Keratinocyte (primary cell): ENCODE data around the gene DDX4. TPM values are rescaled to one million over a fixed set of nuclear protein-coding genes. Genes with fewer than 3 reads are reported as not detected.

Experiments
- DNase-seq: peaks from one replicate; pipeline ENCODE4 v3.0.0-alpha.2; 2011; ENCODE audit warnings: low read depth, missing footprints, low spot score
- FAIRE-seq: peaks from 2 replicates; lab custom pipeline; 2011; peaks lifted over from hg19 to GRCh38; lab: Jason Lieb, UNC
- H2AFZ ChIP-seq: 2 replicates; pipeline ENCODE4 v1.6.0; 2012; ENCODE audit warnings: low read length, control low read depth, inconsistent platforms; ENCODE audit not compliant: control insufficient read depth
- H3K27ac ChIP-seq: 2 replicates; pipeline ENCODE4 v1.5.1; 2011; ENCODE audit warnings: low read length; ENCODE audit not compliant: control insufficient read depth, insufficient read depth
- H3K27me3 ChIP-seq: 3 replicates; pipeline ENCODE4 v1.6.0; 2011; ENCODE audit warnings: low read length; ENCODE audit not compliant: control insufficient read depth, insufficient read depth; ENCODE audit errors: extremely low read depth
- H3K36me3 ChIP-seq, 2 experiments: 2 replicates in 1 of 2; 3 replicates in 1 of 2; pipeline ENCODE4 v1.5.1; 2011; ENCODE audit warnings: low read length in 2 of 2, mild to moderate bottlenecking in 1 of 2; ENCODE audit not compliant: control insufficient read depth in 2 of 2, insufficient read depth in 2 of 2; ENCODE audit errors: extremely low read depth in 1 of 2
- H3K4me1 ChIP-seq: 3 replicates; pipeline ENCODE4 v1.5.1; 2011; ENCODE audit warnings: low read length; ENCODE audit not compliant: control insufficient read depth, insufficient read depth; ENCODE audit errors: extremely low read depth
- H3K4me2 ChIP-seq: 3 replicates; pipeline ENCODE4 v1.6.0; 2011; ENCODE audit warnings: low read depth, low read length; ENCODE audit not compliant: control insufficient read depth, insufficient read depth; ENCODE audit errors: extremely low read depth
- H3K4me3 ChIP-seq, 3 experiments: fragments of 200-600 bp in 1 of 3; sonication (generic) in 1 of 3; 2 replicates in 2 of 3; 3 replicates in 1 of 3; pipeline ENCODE4 v1.5.1; 2011 to 2016; ENCODE audit warnings: low read length in 3 of 3, mild to moderate bottlenecking in 3 of 3, control low read depth in 2 of 3, inconsistent platforms in 1 of 3, low read depth in 1 of 3, mixed read lengths in 1 of 3, mixed run types in 1 of 3, moderate library complexity in 1 of 3; ENCODE audit not compliant: control insufficient read depth in 2 of 3, insufficient read depth in 2 of 3; ENCODE audit errors: extremely low read depth in 1 of 3
- H3K79me2 ChIP-seq: 2 replicates; pipeline ENCODE4 v1.6.0; 2012; ENCODE audit warnings: low read length; ENCODE audit not compliant: control insufficient read depth, insufficient read depth
- H3K9ac ChIP-seq: 3 replicates; pipeline ENCODE4 v1.6.0; 2011; ENCODE audit warnings: low read length; ENCODE audit not compliant: control insufficient read depth, insufficient read depth; ENCODE audit errors: extremely low read depth
- H3K9me1 ChIP-seq: 3 replicates; pipeline ENCODE4 v1.6.0; 2011; ENCODE audit warnings: low read length; ENCODE audit not compliant: control insufficient read depth, insufficient read depth; ENCODE audit errors: extremely low read depth
- H3K9me3 ChIP-seq: 2 replicates; pipeline ENCODE4 v1.5.1; 2012; ENCODE audit warnings: low read depth, low read length; ENCODE audit not compliant: control insufficient read depth
- H4K20me1 ChIP-seq: 3 replicates; pipeline ENCODE4 v1.6.0; 2011; ENCODE audit warnings: low read length; ENCODE audit not compliant: control insufficient read depth, insufficient read depth; ENCODE audit errors: extremely low read depth
- EZH2 ChIP-seq: IDR thresholded peaks from one replicate; pipeline ENCODE4 v1.6.1; 2012; ENCODE audit warnings: inconsistent platforms, mild to moderate bottlenecking, low read length, moderate library complexity
- dilution Hi-C: fragments of 300-500 bp; cut with MboI; formaldehyde crosslinking; loops from one replicate; pipeline ENCODE4 v1.7.0; 2020; ENCODE audit warnings: low sequenced_read_pairs; ENCODE audit not compliant: extremely low pct_ligation_motif_present
- polyA plus RNA-seq, 5 experiments: library from polyadenylated mRNA; depleted of rRNA in 3 of 5; stranded (reverse) in 3 of 5; stranded (forward) in 1 of 5; unstranded in 1 of 5; fragments of >200 nt; gene quantifications; 1 replicate in 1 of 5; 2 replicates in 3 of 5; 3 replicates in 1 of 5; pipeline versions ENCODE4 v1.2.1 to v1.2.3, GENCODE V29; 2011 to 2012; ENCODE audit warnings: missing spikeins in 2 of 5, low read depth in 1 of 5, low replicate concordance in 1 of 5
- TF ChIP-seq, protein P1 (sequence below), 3 experiments: IDR thresholded peaks in 1 of 3; conservative IDR thresholded peaks in 1 of 3; optimal IDR thresholded peaks in 1 of 3; 2 replicates in 2 of 3; 3 replicates in 1 of 3; pipeline versions ENCODE3 to v1.5.1; 2011; ENCODE audit warnings: low read length in 3 of 3, mild to moderate bottlenecking in 3 of 3, moderate library complexity in 2 of 3, control low read depth in 1 of 3, inconsistent platforms in 1 of 3; ENCODE audit not compliant: insufficient read depth in 2 of 3; ENCODE audit errors: extremely low read depth in 1 of 3

DDX4 gene
- polyA plus RNA-seq, 1 donor (not counting 4 experiments of a cell fraction or from before 2014, with no cell fraction given): 0.04 TPM

DNA sequence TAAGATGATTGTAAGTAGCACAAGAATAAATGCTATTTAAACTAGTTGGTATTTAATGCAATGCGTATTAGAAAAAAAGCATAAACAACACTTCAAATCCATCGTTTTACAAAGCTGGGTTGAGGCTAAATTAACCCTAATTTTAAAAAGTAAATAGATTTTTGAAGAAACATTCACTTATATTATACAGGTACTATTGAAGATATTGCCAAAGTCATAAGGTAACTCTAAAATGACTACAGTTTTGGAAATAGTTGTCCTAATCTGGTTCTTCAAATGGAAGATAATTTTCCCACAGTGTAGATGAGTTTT is 45.8 kb upstream of the DDX4 start:
- no peaks in the 10 kb centered on the region for H3K9me3 ChIP-seq
- H3K27ac ChIP-seq: no peak overlapping the region
- no peak overlapping the region for H3K9ac ChIP-seq
- no peaks in the 10 kb centered on the region for H3K4me1 ChIP-seq
- DNase-seq (no peak), FAIRE-seq (no peak)
- no peaks in the 10 kb centered on the region for H3K27me3 ChIP-seq
- no peaks in the 10 kb centered on the region for H3K36me3 ChIP-seq
- no peak overlapping the region for H3K4me2 ChIP-seq
- H3K9me1 ChIP-seq: no peaks in the 10 kb centered on the region
- no peaks in the 10 kb centered on the region for H4K20me1 ChIP-seq
- no peak overlapping the region for H3K4me3 ChIP-seq
- dilution Hi-C loops: no loop called here
- no peak overlapping the region for H2AFZ ChIP-seq
- no peaks in the 10 kb centered on the region for H3K79me2 ChIP-seq
- no peak for TF ChIP-seq EZH2
- TF ChIP-seq, protein P1, sequence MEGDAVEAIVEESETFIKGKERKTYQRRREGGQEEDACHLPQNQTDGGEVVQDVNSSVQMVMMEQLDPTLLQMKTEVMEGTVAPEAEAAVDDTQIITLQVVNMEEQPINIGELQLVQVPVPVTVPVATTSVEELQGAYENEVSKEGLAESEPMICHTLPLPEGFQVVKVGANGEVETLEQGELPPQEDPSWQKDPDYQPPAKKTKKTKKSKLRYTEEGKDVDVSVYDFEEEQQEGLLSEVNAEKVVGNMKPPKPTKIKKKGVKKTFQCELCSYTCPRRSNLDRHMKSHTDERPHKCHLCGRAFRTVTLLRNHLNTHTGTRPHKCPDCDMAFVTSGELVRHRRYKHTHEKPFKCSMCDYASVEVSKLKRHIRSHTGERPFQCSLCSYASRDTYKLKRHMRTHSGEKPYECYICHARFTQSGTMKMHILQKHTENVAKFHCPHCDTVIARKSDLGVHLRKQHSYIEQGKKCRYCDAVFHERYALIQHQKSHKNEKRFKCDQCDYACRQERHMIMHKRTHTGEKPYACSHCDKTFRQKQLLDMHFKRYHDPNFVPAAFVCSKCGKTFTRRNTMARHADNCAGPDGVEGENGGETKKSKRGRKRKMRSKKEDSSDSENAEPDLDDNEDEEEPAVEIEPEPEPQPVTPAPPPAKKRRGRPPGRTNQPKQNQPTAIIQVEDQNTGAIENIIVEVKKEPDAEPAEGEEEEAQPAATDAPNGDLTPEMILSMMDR (optimal IDR thresholded peaks at IDR 0.05 in 1 of 3, IDR thresholded peaks at IDR 0.05 in 1 of 3, conservative IDR thresholded peaks at IDR 0.05 in 1 of 3; ENCODE audit: extremely low read depth in 1 of 3, insufficient read depth in 2 of 3, low read length in 3 of 3): no peak

DNA sequence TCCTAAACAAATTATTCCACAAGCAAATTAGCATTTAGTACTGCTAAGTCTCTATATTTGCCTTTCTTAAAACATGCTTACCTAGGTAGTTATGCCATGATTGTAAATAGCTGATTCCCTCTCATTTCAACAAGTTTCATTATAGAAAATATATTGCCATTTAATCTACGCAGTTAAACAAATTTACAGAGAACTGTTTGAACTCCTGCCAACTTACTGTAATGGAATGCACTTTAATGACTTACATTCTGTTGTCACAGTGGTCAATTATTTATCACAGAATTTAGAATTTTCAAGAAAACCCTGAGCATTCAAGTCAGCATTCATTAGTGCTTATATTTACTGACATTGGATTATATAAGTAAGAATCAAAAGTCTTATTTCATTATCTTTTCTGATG is 45.4 kb upstream of the DDX4 start:
- H4K20me1 ChIP-seq: no peaks in the 10 kb centered on the region
- H3K9me3 ChIP-seq: no peaks in the 10 kb centered on the region
- H2AFZ ChIP-seq: no peak overlapping the region
- H3K27ac ChIP-seq: no peak overlapping the region
- H3K79me2 ChIP-seq: no peaks in the 10 kb centered on the region
- dilution Hi-C loops: no loop called here
- no peak overlapping the region for H3K4me3 ChIP-seq
- FAIRE-seq (no peak), DNase-seq (no peak)
- no peaks in the 10 kb centered on the region for H3K36me3 ChIP-seq
- no peaks in the 10 kb centered on the region for H3K9me1 ChIP-seq
- H3K4me1 ChIP-seq: no peaks in the 10 kb centered on the region
- no peaks in the 10 kb centered on the region for H3K27me3 ChIP-seq
- H3K9ac ChIP-seq: no peak overlapping the region
- TF ChIP-seq EZH2: no peak
- TF ChIP-seq, protein P1 (optimal IDR thresholded peaks at IDR 0.05 in 1 of 3, IDR thresholded peaks at IDR 0.05 in 1 of 3, conservative IDR thresholded peaks at IDR 0.05 in 1 of 3; ENCODE audit: extremely low read depth in 1 of 3, insufficient read depth in 2 of 3, low read length in 3 of 3): no peak
- H3K4me2 ChIP-seq: no peak overlapping the region
